Hindlimb muscle (tissue), 1 donor: ENCODE results near the gene PTPRN2. TPM values are rescaled to one million over a fixed set of nuclear protein-coding genes. Genes with fewer than 3 reads are reported as not detected.
A peak's percentile ranks its signal among the peaks of the same experiment; 100 is the strongest.
"Not testable (repeated sequence)": the region's sequence is repeated elsewhere in the genome, so short reads cannot be mapped to it uniquely, and the experiment has no call there.

Source experiments
- DNase-seq: peaks from one replicate; pipeline ENCODE4 v3.0.0-alpha.2; 2013
- polyA plus RNA-seq: library from polyadenylated mRNA; unstranded; fragments of 120-200 nt; gene quantifications from one replicate; pipeline ENCODE4 v1.2.1, GENCODE V29; 2013; ENCODE audit not compliant: insufficient read length

The PTPRN2 gene
- polyA plus RNA-seq, 1 donor, result 2.0 TPM

DNA sequence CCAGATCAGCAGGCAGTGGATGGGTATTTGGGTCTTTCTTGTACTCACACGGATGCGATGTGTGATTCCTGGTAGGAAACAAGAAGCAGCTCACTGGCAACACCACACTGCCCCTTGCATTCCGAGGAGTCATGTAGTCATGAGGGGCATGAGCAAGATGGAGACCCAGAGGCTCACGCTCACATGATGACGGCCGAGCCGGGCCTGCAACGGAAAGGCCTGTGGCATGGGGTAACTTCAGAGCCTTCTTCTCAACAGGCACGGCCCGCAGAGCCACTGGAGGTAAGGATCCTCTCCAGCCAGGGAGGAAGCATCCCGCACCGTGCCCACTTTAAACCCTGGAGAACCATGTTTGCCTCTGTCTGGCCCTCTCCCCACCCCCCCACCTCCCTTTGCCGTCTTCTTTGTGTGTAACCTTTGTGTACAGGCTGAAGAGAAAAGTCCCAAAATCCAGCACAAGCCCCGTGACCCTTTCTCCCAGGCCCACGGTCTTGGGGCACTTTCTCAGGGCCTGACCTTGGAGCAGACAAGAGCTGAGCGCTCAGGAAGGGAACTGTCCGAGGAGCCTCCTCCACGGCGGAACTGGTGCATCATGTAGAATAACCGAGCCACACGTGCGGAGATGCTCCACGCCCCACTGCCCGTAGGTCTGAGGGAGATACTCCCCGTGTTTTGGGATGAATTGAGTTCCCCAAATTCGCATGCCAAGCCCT lies 734.4 kb downstream of the PTPRN2 start:
- DNase-seq, result no peak

DNA sequence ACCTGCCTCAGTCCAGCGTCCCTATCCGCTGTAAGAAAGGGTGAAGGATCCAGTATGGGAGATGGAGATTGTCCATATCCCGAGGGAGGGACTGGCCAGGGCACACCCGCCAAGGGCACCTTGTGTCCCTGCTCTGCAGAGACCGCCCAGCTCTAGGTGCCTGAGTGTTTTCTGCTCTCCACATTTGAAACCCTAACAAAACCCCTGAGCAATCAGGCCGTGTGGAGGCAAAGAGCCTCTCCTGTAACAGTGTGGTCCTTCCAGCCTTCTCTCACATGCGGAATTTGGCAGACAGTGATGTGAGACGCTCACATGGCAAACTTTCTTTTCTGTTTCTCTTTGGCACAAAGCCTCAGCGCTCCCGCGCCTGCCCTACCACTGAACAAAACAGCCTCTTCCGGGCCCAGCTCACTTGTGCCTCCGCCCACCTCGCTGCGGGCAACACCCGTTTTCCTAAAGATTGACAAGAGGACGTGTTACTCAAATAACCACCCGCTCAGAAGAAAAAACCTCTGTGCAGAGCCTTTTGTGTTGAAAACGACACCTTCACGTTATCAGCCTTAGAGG lies 736.0 kb downstream of the PTPRN2 start:
- peak; percentile 54 for DNase-seq

DNA sequence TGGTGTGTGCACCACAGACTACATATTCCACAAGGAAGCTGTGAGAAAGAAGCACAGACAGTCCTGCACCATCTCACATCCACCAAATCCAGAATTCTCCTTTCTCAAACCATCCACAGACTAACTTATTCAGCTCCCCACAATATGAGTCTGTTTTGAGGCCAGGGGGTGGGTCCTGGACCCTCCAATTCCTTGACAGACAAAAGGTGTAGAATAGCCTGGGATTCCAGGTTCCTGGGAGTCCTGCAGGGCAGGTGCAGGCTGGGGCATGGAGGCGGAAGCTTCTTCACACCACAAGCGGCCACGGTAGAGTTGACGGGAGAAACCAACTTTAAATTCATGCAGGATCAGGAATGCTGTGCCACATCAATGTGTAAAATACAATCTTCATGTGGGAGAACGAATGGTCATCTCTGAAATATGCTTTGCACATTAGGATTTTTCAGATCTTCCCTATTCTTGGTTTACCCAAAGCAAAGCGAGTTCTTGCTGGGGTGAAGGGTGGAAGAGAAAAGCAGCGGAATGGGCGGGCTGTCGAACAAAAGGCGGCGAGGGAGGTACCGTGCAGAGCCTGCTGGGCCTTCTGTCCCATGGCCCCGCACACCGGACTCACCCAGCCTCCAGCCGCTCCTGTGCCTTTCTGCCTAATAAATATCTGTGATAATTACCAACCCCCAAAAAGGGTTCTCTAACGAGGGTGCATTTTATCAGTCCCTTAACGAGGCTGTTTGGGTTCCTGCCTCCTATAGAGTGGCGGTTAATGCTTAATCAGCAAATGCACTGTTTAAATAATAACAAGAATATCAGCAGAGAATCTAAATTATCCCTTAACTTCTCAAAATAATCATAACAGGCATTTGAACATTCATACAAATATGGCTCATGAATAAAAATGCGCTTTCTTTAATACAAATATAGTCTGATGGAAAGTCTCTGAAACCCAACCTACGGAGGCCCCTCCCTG lies 736.9 kb downstream of the PTPRN2 start:
- DNase-seq, result no peak

DNA sequence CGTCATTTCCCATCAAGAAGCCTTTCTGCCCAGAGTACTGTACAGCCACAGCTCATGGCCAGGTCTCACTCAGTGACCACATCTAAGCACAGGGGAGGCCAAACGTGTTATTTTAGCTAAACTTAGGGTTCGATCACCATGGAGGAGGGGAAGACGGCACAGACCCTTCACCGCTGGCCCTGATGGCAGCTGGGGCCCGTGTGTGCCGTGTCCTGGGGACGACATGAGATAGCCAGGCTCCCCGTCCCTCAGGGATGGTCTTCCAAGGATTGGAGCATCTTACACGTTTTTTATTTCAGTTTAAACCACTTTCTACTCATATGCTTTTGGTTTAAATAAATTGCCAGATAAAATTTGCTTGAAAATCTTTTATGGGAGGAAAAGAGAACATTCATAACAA lies 737.9 kb downstream of the PTPRN2 start:
- DNase-seq, result no peak

DNA sequence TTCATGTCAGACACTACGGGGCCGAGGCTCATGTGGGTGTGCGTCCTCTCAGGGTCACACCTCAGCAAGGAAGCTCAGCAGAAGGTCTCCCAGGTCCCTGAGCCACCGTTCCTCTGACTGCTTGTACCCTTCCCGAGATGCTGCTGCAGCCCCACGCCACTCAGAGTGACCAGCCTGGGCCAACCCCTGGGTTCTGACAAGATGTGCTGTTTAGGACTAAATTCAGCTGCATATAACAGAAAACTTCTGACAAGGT lies 738.4 kb downstream of the PTPRN2 start:
- DNase-seq, result no peak

DNA sequence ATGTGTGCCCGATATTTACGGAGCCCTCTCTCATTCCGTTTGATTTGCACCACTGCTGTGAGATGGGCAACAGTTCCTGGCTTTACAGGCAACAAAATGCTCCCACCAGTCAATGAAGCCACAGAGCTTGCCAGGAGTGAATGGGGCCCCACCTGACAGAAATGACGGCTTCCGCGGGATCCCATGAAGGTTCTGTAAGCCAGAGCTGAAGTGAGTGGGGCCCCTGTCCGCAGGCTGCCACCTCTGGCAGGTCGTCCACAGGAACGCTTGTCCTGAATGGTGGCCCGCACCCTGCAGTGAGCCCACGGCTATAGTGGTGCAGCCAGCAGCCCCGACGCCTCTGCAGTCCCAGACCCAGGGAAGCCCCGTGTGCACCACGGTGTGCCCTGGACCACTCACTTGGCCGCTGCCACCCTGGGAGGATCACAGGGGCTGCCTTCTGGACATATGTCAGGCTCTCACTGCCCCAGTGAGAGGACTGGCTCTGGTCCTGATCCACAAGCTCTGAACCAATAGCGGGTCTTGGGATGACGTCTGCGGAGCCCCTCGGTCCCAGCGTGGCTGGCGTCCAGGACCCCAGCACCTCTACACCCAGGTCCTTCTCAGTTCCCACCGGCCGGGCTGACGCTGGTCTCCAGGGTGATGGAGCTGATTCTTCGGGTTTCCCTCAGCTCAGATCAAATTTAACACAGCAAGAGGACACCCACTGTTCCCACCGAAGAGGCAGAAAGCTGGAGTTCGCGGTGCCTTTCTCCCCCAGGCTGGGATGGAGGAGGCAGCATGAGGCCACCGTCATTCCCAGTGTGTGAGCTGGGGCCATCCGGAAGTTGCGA lies 738.9 kb downstream of the PTPRN2 start:
- no peak for DNase-seq

DNA sequence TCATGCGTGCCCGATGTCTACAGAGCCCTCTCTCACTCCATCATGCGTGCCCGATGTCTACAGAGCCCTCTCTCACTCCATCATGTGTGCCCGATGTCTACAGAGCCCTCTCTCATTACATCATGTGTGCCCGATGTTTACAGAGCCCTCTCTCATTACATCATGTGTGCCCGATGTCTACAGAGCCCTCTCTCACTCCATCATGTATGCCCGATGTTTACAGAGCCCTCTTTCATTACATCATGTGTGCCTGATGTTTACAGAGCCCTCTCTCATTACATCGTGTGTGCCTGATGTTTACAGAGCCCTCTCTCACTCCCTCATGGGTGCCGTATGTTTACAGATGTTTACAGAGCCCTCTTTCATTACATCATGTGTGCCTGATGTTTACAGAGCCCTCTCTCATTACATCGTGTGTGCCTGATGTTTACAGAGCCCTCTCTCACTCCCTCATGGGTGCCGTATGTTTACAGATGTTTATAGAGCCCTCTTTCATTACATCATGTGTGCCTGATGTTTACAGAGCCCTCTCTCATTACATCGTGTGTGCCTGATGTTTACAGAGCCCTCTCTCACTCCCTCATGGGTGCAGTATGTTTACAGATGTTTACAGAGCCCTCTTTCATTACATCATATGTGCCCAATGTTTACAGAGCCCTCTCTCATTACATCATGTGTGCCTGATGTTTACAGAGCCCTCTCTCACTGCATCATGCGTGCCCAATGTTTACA lies 739.7 kb downstream of the PTPRN2 start:
- DNase-seq, result not testable (repeated sequence)

DNA sequence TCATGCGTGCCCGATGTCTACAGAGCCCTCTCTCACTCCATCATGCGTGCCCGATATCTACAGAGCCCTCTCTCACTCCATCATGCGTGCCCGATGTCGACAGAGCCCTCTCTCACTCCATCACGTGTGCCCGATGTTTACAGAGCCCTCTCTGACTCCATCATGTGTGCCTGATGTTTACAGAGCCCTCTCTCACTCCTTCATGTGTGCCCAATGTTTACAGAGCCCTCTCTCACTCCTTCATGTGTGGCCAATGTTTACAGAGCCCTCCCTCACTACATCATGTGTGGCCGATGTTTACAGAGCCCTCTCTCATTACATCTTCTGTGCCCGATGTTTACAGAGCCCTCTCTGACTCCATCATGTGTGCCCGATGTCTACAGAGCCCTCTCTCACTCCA lies 740.9 kb downstream of the PTPRN2 start:
- not testable (repeated sequence) for DNase-seq

DNA sequence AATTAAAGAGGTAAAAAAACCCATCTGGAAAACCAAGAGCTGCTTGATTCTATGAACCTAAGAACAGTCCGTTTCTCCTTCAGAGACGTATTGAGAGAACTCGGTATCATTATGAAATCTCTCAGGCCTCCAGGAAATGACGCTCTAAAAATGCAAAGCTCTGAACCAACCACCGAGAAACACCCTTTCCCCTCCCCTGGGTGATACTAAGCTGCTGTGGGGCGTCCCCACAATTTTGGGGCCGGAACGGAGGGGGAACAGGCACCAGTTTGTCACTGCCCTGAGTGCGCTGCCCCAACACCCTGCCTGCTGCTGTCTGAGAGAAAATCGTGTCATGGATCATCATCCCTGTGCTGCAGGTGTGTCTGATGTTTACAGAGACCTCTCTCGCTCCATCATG lies 741.4 kb downstream of the PTPRN2 start:
- DNase-seq, result no peak

DNA sequence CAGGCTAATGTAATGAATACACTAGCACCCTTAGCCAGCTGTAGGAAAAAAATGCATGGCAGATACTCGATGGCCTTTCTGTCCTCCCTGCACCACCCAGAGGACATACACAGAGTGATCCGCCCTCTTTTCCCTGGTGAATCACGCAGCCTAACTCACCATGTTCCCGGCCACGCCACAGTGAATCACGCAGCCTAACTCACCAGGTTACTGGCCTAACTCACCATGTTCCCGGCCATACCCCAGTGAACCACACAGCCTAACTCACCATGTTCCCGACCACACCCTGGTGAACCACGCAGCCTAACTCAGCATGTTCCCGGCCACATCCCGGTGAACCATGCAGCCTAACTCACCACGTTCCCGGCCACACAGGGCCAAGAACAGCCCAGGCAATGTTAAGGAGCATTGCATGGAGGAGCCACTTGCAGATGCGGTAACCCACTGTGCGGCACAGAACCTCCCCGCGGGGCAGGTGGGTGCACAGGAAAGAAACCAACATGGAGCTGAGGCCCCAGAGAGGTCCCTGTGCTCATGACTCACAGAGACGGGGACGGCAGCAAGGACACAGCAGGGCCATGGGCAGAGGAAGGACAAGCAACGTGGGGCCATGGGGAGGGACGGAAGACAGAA lies 742.3 kb downstream of the PTPRN2 start:
- DNase-seq, result no peak

DNA sequence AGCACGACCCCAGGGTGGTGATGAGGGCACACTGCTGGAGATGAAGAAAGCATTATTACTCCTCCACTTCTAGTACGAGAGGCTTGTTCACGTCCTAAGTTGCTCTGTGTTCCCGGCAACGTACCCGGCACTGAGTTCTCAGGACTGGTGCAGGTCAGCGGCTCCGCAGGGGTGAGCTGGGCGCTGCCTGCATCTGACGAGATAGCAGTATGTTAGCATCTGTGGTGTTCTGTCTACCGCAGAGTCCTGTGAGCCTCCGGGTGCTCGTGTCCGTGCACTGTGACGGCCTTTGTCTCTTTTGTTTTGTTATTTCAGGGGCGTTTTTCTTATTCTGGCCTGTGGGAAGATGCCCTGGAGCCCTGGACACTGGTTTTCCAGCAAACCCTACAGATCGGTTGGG lies 743.0 kb downstream of the PTPRN2 start:
- no peak for DNase-seq

DNA sequence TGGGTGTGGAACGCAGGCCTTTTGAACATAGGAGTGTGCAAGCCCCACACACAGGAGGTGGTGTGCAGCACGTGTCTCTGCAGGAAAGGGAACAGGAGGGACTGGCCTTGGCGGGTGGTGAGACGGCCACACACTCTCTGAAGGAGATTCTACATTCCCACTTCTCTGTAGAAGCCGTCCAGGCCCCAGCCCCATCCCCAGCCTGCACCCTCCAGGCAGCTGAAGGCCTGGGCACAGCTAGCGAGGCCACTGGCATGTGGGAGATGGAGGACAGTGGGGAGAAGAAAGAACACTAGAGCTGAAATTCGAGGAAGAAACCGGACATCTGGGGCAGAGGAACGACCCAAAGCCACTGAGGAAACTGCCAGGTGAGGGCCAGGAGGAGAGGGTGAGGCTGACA lies 743.5 kb downstream of the PTPRN2 start:
- no peak for DNase-seq

DNA sequence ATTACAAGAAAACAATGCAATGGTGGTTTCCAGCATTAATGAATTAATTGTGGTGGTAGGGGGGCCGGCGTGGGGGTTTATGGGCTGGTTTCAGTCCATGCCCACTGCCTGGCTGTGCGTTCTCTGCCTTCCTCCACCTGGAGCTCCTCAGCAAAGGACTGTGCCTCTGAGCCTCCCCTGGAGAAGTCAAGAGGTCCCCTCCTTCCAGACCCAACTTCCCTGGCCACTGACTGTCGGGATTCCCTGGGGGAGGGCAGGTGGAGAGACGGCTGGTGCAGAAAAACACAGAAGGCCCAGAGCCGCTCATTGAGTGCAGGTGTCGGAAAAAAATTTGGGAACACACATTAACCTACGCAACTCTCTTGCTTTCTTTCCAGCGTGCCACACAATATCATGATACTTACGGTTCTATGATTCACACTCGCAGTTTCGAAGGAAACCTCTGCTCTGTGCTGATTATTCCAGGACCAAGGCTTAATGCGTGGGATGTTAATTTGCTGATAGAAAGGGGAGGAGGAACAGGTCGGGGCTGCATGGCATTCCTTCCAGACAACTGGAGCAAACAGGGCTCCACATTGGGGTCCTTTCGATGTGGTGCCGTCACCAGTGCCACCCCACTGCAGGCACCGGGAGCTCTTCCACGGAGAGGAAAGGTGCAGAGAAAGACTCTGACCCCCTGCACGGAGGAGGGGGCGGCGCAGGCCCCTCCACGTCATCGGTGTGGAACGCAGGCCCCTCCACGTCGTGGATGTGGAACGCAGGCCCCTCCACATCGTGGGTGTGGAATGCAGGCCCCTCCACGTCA lies 744.1 kb downstream of the PTPRN2 start:
- no peak for DNase-seq

DNA sequence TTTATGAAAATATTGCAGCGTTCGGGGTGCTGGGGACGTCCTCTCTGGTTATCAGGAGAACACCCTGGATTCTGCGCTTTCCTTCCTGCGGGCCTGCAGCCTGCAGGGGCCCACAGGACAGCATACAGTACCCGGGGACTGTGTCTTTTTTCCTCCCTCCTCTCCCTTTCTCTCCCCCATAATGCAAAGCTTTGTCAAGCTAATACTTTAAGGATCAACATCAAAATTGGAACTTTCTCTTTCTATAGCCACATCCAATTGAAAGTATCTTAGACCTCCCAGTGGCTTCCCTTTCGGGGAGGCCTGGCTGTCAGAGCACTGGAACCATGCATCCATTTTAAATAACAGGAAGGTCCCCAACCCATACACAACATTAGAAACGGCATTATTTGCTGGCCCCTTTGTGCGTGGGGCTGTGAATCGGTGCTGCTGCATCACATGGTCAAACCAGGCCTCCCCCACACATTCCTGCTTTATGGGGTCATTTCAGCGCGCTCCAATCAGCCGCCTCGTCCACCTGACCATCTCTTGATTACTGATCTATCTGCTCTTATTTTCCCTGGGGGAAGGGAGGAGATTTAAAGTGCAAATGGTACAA lies 745.8 kb downstream of the PTPRN2 start:
- no peak for DNase-seq

DNA sequence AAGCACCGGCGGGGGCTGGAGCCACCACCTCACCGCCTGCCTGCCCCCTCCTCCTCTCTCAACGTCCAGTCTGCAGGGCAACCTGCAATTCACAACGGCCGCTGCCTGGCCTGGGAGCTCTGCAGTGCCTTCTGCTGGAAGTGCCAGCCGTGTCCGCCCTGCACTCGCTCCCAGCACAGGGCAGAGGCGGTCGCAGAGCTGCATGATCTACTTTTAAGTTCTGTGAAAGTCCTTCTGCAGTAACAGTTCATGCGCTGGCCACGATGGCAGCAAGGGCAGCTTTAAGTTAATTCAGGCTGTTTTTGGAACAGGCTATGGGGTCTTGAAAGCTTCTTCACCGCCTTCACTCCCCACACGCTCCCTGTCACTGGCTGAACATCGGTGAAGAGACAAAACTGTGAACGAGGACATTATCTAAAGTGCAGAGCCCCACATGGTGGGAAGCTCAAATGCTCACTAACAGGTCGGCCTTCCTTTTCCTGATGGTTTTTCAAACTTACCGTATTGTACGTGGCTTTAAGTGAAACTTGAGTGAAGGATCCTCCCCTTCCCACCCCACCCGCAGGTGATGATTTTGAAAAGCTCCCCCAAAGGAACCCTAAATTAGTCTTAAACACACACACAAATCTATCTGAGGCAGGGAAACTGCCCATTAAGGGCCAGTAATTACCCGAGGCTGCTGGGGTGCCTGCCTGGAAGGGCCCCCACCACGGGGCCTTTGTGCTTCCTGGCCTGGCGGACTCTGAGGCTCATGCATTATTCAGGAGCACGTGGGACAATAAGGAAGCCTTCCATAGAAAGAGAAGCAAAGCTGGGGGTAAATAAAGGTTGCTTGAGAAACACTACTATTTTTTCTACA lies 746.5 kb downstream of the PTPRN2 start:
- no peak for DNase-seq

DNA sequence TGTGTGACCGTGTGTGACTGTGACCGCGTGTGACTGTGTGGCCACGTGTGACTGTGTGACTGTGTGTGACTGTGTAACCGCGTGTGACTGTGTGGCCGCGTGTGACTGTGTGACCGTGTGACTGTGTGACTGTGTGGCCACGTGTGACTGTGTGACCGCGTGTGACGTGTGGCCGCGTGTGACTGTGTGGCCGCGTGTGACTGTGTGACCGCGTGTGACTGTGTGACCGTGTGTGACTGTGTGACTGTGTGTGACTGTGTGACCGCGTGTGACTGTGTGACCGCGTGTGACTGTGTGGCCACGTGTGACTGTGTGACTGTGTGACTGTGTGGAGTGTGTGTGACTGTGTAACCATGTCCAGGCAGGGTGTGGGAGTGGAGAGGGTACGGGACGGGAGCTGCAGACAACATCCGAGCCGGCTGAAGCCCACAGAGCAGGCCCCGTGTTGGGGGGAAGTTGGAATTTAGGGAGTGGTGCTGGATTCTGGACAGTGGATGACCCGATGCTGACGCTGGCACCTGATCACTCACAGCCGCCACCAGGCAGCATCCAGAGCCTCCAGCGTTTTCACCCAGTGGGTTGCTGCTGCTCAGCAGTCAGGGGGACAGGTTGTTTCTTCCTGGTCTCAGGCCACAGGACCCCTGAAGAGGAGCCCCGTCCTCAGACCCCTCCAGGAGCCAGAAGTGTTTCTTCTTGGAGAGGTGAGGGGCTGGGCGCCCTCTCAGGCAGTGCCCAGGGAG lies 747.3 kb downstream of the PTPRN2 start:
- DNase-seq, result no peak

DNA sequence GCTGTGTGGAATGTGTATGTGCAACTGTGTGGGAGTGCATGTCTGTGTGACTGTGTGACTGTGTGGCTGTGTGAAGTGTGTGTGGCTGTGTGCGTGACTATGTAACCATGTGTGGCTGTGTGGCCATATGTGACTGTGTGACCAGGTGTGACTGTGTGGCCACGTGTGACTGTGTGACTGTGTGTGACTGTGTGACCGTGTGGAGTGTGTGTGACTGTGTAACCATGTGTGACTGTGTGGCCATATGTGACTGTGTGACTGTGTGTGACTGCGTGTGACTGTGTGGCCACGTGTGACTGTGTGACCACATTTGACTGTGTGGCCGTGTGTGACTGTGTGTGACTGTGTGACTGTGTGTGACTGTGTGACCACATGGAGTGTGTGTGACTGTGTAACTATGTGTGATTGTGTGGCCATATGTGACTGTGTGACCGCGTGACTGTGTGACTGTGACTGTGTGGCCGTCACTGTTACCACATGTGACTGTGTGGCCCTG lies 747.9 kb downstream of the PTPRN2 start:
- no peak for DNase-seq

DNA sequence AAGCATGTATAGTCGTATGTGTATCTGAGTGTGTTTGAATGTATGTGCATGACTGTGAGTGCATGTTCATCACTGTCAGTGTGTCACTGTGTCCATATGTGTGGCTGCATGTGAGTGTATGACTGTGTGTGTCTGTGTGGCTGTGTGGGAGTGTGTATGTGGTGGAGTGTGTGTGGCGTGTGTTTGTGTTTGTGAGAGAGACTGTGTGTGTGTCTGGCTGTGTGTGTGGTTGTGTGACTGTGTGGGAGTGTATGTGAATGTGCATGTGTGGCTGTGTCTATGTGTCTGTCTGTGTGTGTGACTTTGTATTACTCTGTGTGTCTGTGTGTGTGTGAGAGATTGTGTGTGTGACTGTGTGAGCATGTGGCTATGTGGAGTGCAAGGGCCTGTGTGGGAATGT lies 748.4 kb downstream of the PTPRN2 start:
- no peak for DNase-seq
